GM12891 (cell line): ENCODE data around the gene SDSL.

Experiments used
- POLR2AphosphoS5 ChIP-seq: IDR thresholded peaks from 2 replicates; pipeline ENCODE4 v1.6.1; 2011; ENCODE audit warnings: low read depth, low read length, control low read depth
- TAF1 ChIP-seq: IDR thresholded peaks from 2 replicates; pipeline ENCODE4 v1.6.1; 2011; ENCODE audit warnings: low read depth, low read length, control low read depth

- TF ChIP-seq POLR2AphosphoS5 (no peak), TAF1 (no peak)
Observed at GRCh38 chr12:113443030-113443539, 20.9 kb downstream of the SDSL start.
